ENCODE measurements around the gene SEMA3G.

GRCh38 chr3:52446631-52447511 is 2.0 kb upstream of the SEMA3G start:
- TF ChIP-seq TAF1 (IDR thresholded peaks at IDR 0.05; ENCODE audit: borderline replicate concordance, low read depth, low read length) (no peak), POLR2A (IDR thresholded peaks at IDR 0.05; ENCODE audit: low read depth, low read length) (no peak), POLR2AphosphoS5 (IDR thresholded peaks at IDR 0.05; ENCODE audit: low read depth, low read length) (no peak)
